Breast epithelium (tissue), 4 donors: ENCODE measurements around the gene HCFC1R1. TPM values are rescaled to one million over a fixed set of nuclear protein-coding genes. Genes with fewer than 3 reads are reported as not detected.

Source experiments
- DNase-seq, 2 donors: peaks; one replicate each; pipeline ENCODE4 v3.0.0-alpha.2; 2019; ENCODE audit warnings: low spot score in 2 of 2
- H3K27ac ChIP-seq, 2 donors: fragments of 200-600 bp; sonication (generic) in 1 of 2; one replicate each; pipeline ENCODE4 v1.5.1; 2016 to 2019; ENCODE audit warnings: mild to moderate bottlenecking in 1 of 2
- H3K27me3 ChIP-seq, 2 donors: fragments of 200-600 bp; sonication (generic) in 1 of 2; one replicate each; pipeline versions ENCODE4 v1.5.1 to v1.6.0; 2017 to 2019; ENCODE audit warnings: control low read depth in 1 of 2, mild to moderate bottlenecking in 1 of 2
- H3K36me3 ChIP-seq: fragments of 200-600 bp; one replicate; pipeline ENCODE4 v1.5.1; 2019
- H3K4me1 ChIP-seq, 2 donors: fragments of 200-600 bp; sonication (generic); one replicate each; pipeline ENCODE4 v1.5.1; 2016 to 2019; ENCODE audit warnings: control low read depth in 1 of 2
- H3K4me3 ChIP-seq, 3 donors: fragments of 200-600 bp; sonication (generic); 1 replicate in 2 of 3; 2 replicates in 1 of 3; pipeline ENCODE4 v1.5.1; 2016 to 2019; ENCODE audit warnings: mild to moderate bottlenecking in 3 of 3, moderate library complexity in 2 of 3
- H3K9me3 ChIP-seq, 2 donors: fragments of 200-600 bp; sonication (generic) in 1 of 2; one replicate each; pipeline ENCODE4 v1.5.1; 2016 to 2019; ENCODE audit warnings: control low read depth in 1 of 2
- POLR2A ChIP-seq: fragments of 450-650 bp; IDR thresholded peaks from one replicate; pipeline ENCODE4 v1.6.1; 2016; ENCODE audit warnings: antibody characterized with exemption, mild to moderate bottlenecking, moderate library complexity
- POLR2AphosphoS5 ChIP-seq, 3 donors: sonication (generic); formaldehyde crosslinking; IDR thresholded peaks; one replicate each; pipeline ENCODE4 v1.6.1; 2017; ENCODE audit warnings: antibody characterized with exemption in 3 of 3
- intact Hi-C: fragments of 100-400 bp; cut with DNase I; formaldehyde crosslinking; loops from one replicate; pipeline ENCODE4 v1.15.1; 2023; ENCODE audit warnings: low total_unique reads
- total RNA-seq, 3 donors: library from RNA; depleted of rRNA; stranded (reverse); fragments of >200 nt; gene quantifications; one replicate each; pipeline ENCODE4 v1.1.0, GENCODE V29; 2016
- TF ChIP-seq, protein P1 (sequence below), 3 donors: fragments of 450-650 bp; IDR thresholded peaks; one replicate each; pipeline ENCODE4 v1.5.1; 2016 to 2017; ENCODE audit warnings: antibody characterized with exemption in 3 of 3, mild to moderate bottlenecking in 3 of 3, moderate library complexity in 3 of 3

HCFC1R1 gene
- total RNA-seq, 3 donors from 2014 or later, result 8.8 to 26.5 (median 17.3) TPM

DNA sequence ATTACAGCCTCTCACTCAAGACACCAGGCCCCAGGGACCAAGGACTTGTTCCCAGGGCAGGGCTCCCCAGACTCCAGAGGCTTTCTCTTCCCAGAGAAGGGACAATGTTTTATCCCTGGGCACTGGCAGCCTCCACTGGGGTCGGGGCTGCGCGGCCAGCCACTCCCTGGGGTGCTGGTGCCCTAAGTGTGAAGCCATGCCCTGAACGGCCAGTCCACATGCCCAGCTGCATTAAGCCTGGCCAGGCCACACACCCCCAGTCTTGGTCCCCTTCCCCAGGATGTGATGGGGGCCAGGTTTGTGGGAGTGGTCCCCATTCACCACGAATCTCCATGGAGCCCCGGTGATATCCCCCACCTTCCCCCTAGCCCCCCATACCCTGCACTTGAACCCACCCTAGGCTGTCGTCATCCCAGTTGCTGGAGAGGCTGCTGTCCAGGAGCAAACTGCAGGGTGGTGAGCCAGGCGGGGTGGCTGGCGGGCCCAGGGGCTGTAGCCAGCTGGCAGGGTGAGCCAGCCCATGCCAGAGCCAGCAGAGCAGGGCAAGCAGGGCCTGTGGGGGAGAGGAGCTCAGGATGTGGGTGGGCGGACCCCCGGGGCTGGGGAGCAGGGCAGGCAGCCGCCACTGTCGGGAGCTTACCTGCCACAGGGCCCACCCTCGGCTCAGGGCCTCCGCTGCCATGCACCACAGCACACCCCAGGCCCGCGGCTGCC lies 50.0 kb downstream of the HCFC1R1 start:
- no peak overlapping the region for H3K4me3 ChIP-seq
- peaks cover 4 to 6% of the 10 kb centered on the region in 2 donors for H3K4me1 ChIP-seq
- H3K27ac ChIP-seq, result no peak overlapping the region
- TF ChIP-seq POLR2AphosphoS5 (IDR thresholded peaks at IDR 0.05) (no peak), POLR2A (no peak)
- TF ChIP-seq, protein P1, sequence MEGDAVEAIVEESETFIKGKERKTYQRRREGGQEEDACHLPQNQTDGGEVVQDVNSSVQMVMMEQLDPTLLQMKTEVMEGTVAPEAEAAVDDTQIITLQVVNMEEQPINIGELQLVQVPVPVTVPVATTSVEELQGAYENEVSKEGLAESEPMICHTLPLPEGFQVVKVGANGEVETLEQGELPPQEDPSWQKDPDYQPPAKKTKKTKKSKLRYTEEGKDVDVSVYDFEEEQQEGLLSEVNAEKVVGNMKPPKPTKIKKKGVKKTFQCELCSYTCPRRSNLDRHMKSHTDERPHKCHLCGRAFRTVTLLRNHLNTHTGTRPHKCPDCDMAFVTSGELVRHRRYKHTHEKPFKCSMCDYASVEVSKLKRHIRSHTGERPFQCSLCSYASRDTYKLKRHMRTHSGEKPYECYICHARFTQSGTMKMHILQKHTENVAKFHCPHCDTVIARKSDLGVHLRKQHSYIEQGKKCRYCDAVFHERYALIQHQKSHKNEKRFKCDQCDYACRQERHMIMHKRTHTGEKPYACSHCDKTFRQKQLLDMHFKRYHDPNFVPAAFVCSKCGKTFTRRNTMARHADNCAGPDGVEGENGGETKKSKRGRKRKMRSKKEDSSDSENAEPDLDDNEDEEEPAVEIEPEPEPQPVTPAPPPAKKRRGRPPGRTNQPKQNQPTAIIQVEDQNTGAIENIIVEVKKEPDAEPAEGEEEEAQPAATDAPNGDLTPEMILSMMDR (IDR thresholded peaks at IDR 0.05), result no peak
- intact Hi-C loops, result no loop called here
- no peaks in the 10 kb centered on the region for H3K36me3 ChIP-seq
- no peak for DNase-seq
- H3K9me3 ChIP-seq, result no peaks in the 10 kb centered on the region
- no peaks in the 10 kb centered on the region for H3K27me3 ChIP-seq

DNA sequence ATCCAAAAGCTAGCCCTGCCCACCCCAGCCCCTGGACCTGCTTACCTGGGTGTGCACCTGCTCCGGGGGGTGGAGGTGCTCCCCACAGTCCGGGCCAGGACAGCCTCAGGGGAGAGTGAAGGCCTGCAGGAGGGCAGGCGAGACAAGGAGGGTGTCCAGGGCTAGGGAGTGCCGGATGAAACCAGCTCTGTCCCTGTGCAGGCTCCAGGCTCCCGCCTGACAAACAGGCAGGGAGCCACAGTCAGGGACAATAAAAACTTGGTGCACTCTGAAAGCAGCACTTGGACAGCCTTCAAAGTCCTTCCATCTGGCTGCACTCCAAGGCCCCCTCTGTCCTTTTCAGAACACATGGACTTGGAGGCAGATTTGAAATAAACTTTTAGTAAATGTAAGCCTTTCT lies 50.6 kb downstream of the HCFC1R1 start:
- TF ChIP-seq POLR2A (no peak), POLR2AphosphoS5 (IDR thresholded peaks at IDR 0.05) (no peak)
- TF ChIP-seq, protein P1 (IDR thresholded peaks at IDR 0.05), result no peak
- H3K27ac ChIP-seq, result no peak overlapping the region

More for the DNA sequence above, 50.6 kb downstream of the HCFC1R1 start:
- Histone ChIP-seq H3K4me3 (no peak overlapping the region), H3K4me1 (peaks cover 4 to 6% of the 10 kb centered on the region in 2 donors), H3K36me3 (no peaks in the 10 kb centered on the region), H3K27me3 (peaks cover 0 to under 1% of the 10 kb centered on the region in 2 donors), H3K9me3 (no peaks in the 10 kb centered on the region)
- no peak for DNase-seq
- intact Hi-C loops, result no loop called here

Other genes starting within 250 kb of the HCFC1R1 start
- gene ELOB, start 246.7 kb downstream of the HCFC1R1 start, total RNA-seq, result 100 to 1,000 TPM; 147 to 292 (median 230) TPM
- gene PRSS33, start 236.4 kb downstream of the HCFC1R1 start, total RNA-seq, result not detected
- not detected for gene PRSS41, start 225.5 kb downstream of the HCFC1R1 start, total RNA-seq
- 1 to 10 TPM in 2 of 3 donors, not detected in 1; 2.9 to 4.9 TPM for gene PRSS21, start 206.7 kb downstream of the HCFC1R1 start, total RNA-seq
- gene ZG16B, start 193.6 kb downstream of the HCFC1R1 start, total RNA-seq, result 10 to 100 TPM in 2 of 3 donors, not detected in 1; 24.6 to 46.5 TPM
- 10 to 100 TPM in 2 of 3 donors, not detected in 1; 13.6 to 18.7 TPM for gene PRSS22, start 165.8 kb downstream of the HCFC1R1 start, total RNA-seq
- gene FLYWCH2, start 140.7 kb downstream of the HCFC1R1 start, total RNA-seq, result 10 to 100 TPM; 36.0 to 49.2 (median 47.9) TPM
- 10 to 100 TPM; 28.0 to 30.9 (median 28.2) TPM for gene FLYWCH1, start 112.0 kb downstream of the HCFC1R1 start, total RNA-seq
- gene KREMEN2, start 59.7 kb downstream of the HCFC1R1 start, total RNA-seq, result under 1 TPM in 1 of 3 donors, not detected in 2; 0.33 TPM
- 1 to 10 TPM; 2.0 to 4.0 (median 3.7) TPM for gene PAQR4, start 54.6 kb downstream of the HCFC1R1 start, total RNA-seq
- 1 to 10 TPM in 1 of 3 donors, under 1 TPM in 2; 0.66 to 1.4 (median 0.73) TPM for gene PKMYT1, start 43.5 kb downstream of the HCFC1R1 start, total RNA-seq
- gene CLDN9, start 11.0 kb downstream of the HCFC1R1 start, total RNA-seq, result under 1 TPM in 1 of 3 donors, not detected in 2; 0.15 TPM
- not detected for gene CLDN6, start 5.8 kb downstream of the HCFC1R1 start, total RNA-seq
- 10 to 100 TPM in 2 of 3 donors, 1 to 10 TPM in 1; 6.9 to 74.1 (median 36.7) TPM for gene TNFRSF12A, start 3.6 kb downstream of the HCFC1R1 start, total RNA-seq
- 10 to 100 TPM; 15.5 to 26.1 (median 18.4) TPM for gene THOC6, start 93 bp upstream of the HCFC1R1 start, total RNA-seq
- 10 to 100 TPM in 2 of 3 donors, not detected in 1; 31.5 to 50.1 TPM for gene BICDL2, start 13.0 kb upstream of the HCFC1R1 start, total RNA-seq
- gene MMP25, start 22.6 kb upstream of the HCFC1R1 start, total RNA-seq, result 1 to 10 TPM in 1 of 3 donors, under 1 TPM in 2; 0.59 to 1.1 (median 0.98) TPM
- gene IL32, start 41.7 kb upstream of the HCFC1R1 start, total RNA-seq, result 10 to 100 TPM in 2 of 3 donors, 1 to 10 TPM in 1; 9.1 to 17.0 (median 12.0) TPM
- gene ZSCAN10, start 75.4 kb upstream of the HCFC1R1 start, total RNA-seq, result not detected
- gene ZNF205, start 88.6 kb upstream of the HCFC1R1 start, total RNA-seq, result 10 to 100 TPM; 12.5 to 18.9 (median 13.4) TPM
- 1 to 10 TPM; 4.0 to 5.6 (median 5.6) TPM for gene ZNF213, start 111.1 kb upstream of the HCFC1R1 start, total RNA-seq
- gene OR1F1, start 164.3 kb upstream of the HCFC1R1 start, total RNA-seq, result not detected
- 10 to 100 TPM in 1 of 3 donors, 1 to 10 TPM in 2; 3.5 to 11.1 (median 9.2) TPM for gene ZNF200, start 211.2 kb upstream of the HCFC1R1 start, total RNA-seq
- gene MEFV, start 232.7 kb upstream of the HCFC1R1 start, total RNA-seq, result 1 to 10 TPM in 2 of 3 donors, under 1 TPM in 1; 0.66 to 5.6 (median 1.8) TPM